ENCODE data around the gene NTM.

NTM gene

DNA sequence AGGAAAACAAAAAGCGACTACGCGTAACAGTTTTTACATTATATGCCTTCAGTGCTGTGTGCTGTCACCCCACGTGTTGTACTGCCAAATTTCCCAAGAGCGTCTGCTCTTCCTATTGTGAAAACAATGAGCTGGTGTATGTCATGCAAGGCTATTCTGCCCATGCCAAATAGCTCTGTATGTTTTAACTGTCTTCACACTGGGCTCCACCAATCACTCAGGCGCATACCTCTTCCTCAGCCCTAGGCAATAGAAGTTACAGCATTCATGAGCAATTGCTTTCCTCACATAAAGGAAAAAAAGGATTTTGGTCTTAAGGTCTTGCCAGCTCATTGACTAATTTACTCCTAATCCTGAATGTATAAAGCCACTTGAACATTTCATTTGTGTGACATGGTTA, 606.8 kb downstream of the NTM start:
- no peak for DNase-seq

- DNase-seq = no peak
Measured at GRCh38 chr11:131977854-131978253, 607.4 kb downstream of the NTM start.

DNA sequence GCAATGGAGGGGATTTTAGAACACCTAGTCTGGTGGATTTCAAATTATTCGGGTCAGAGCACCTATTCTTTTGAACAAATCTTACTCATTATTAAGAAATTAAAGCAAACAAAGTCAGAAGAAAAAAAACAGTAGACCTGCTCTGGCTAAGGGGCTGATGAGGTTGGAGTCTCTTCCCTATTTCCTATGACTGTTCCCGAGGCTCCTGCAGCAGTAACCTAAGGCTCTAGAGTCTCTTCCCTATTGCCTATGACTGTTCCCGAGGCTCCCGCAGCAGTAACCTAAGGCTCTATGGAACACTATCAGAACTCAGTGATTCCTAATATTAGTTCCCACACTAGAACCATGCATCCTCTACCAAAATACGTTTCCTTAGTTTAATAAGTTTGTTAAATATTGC, 607.9 kb downstream of the NTM start:
- no peak for DNase-seq

- no peak for DNase-seq
Measured at GRCh38 chr11:131979364-131979763, 608.9 kb downstream of the NTM start.

- no peak for DNase-seq
Measured at GRCh38 chr11:131980199-131980598, 609.8 kb downstream of the NTM start.

- DNase-seq = no peak
Measured at GRCh38 chr11:131980888-131981668, 610.7 kb downstream of the NTM start.

DNA sequence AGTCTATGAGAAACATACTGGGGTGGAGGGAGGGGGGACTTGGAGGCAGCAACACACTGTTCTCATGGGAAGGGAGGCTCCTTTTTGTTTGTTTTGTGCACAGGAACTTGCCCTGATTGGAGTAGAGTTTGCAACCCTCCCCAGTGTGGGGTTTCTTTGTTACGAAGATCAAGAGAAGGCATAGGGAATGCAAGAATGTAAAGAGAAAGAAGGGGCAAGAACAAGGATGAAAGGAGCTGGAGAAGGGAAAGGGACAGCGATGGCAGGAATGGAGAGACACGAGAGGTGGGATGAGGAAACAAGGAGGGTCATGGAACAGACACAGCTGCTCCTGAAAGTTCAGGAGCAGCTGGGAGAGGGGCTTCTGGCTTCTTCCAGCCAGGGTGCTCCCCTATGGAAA, 611.7 kb downstream of the NTM start:
- no peak for DNase-seq

DNA sequence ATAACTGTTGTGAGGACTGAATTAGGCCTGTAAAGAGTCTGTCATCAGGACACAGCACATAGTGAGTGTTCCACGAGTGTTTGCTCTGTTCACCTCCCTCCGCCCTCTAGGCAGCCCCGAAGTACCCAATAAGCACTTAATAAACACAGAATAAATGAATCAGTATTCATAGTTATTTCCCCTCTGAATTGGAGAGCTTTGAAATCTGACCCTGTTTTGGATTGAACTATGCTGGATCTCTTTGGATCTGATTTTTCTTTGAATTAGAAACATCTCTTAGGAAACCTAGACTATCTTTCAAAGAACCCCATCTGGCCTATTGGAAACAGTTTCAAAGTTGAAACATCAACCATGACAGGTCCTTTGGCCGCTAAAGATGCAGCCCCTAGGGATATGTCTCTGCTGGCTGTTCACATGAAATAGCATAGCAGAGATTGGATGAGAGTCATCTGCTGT, 615.5 kb downstream of the NTM start:
- DNase-seq = no peak

DNA sequence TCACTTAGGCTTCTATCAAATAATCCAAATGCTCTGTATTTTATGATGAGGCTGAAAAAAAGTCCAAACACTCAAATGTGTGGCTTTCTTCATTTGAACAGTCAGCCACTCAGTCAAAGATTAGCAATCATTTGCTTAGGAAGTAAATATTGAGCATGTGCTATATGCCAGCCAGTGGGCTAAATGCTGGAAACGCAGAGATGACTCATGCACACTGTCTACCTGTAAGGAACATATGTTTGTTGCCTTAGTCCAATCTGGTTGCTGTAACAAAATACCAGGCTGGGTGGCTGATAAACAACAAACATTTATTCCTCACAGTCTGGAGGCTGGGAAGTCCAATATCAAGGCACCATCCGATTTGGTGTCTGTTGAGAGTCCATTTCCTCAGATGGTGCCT, 617.3 kb downstream of the NTM start:
- DNase-seq = no peak

DNA sequence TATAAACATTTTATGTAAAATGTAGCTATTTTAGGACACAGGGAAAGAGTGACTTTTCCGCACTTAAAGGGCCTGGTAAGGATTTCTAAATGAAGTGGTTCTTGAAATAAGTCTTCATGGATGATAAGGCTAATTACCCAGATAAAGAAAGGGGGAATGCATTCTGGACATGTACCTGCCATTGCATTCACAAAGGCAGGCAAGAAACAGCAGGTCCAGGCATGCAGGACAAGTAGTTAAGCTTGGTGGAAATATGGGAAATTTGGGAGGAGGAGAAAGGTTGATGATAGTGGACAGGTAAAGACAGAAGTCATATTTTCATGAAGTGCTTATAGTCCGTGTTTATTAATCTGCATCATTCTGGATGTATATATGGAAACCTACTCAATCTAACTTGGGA, 621.2 kb downstream of the NTM start:
- no peak for DNase-seq

GRCh38 chr11:131993246-131993645, 622.8 kb downstream of the NTM start:
- DNase-seq = no peak

DNA sequence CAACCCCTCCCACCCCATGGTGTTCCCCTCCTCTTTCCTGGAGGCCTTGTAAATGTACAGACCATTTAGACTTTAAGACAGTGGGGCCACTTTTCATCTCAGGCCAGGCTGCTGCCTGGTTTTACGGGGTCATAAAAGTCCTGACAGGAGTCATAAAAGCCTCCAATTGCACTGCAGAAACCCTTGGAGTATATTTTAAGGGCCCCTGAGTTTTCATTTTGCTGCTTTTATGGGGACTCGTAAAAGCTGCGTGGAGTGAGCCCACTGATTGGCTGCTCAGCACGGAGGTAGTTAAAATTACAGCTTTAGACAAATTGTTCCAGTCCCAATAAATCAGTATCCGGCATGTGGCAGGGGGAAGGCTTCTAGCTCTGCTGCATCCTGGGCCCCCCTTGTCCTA, 627.6 kb downstream of the NTM start:
- DNase-seq = no peak

DNA sequence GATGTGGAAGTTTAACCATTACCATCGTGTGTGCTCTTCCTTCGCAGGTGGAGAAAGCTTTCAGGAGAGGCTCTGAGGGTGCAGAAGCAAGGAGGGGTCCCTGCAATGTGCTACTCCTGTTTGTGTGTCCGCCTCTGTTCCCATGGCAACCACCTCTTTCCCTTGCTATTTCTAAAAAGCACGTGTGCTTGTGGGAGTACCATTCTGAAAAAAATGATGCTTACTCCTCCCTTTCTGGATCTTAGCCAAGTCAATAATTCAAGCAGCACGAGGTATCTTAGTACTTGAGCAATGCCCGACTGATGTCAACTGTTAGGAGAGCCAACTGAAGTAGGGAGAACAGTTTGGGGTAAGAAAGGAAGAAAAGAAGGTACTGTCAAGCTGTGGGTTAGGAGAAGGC, 628.7 kb downstream of the NTM start:
- DNase-seq = peak in 2 of 4 experiments; percentile 3 to 9

- no peak for DNase-seq
Measured at GRCh38 chr11:131999955-132000354, 629.5 kb downstream of the NTM start.

DNA sequence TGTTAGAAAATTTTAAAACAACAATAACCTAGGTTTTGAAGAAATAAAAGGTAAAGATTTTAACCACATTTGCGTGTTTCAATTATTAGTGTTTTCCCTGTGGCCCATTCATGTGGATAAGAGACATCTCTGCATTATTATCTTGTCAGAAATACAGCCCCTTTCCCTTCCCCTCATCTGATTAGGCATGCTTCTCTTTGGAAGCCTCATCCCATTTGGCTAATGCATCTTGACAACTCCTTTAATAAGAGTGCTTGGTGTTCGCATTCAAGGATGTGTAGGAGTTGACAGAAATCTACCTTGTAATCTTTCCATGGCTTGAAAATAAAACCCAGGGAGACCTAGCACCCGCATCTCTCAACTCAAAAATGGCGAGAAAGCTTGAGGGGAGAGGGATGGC, 635.5 kb downstream of the NTM start:
- DNase-seq = no peak

DNA sequence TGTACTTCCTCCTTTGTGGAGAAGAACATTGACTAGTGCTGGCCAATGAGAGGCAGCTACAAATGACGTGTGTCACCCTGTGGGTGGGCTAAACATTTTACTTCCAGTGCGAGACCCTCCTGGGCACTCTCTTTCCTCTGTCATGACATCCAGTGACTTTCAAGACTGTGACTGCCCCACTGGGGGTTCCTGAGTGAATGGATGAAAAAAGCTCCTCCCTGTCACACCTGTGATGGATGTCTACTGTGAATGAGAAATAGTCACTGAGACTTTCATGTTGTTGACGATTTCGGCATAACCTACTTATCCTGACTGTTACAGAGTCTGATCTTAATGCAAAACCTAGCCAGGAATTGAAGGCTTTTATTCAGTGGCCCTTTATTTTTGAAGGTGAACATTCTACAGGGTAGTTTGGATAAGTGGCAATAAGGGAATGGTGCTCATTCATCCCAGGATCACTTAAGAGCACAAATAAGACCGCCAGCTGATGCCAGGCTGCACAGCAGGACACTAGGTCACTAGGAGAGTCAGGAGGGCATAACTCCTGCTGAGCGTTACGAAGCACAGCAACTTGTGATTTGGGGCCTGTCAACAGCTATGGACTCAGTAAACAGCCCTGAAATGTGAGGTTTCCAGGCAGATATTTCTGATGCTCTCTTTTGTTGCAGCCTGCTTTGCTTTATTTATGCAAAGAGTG, 636.6 kb downstream of the NTM start:
- no peak for DNase-seq

DNA sequence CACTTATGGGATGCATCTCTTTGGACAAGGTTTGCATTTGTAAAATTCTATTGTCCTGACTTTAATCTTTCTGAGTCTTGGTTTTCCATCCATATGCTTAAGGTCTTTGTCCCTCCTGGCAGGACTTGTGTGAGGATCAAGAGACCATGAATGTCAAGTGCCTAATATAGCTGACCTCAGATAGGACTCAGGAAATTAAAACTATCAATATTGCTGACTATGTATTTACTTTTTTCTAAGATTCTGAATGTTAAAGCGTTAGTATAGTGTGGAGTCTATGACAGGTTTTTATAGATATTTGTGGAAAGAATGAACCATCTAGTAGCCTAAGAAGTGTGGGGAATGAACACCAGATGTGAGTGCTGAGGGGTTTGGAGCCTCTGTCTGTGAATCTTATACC, 637.8 kb downstream of the NTM start:
- DNase-seq = no peak

DNA sequence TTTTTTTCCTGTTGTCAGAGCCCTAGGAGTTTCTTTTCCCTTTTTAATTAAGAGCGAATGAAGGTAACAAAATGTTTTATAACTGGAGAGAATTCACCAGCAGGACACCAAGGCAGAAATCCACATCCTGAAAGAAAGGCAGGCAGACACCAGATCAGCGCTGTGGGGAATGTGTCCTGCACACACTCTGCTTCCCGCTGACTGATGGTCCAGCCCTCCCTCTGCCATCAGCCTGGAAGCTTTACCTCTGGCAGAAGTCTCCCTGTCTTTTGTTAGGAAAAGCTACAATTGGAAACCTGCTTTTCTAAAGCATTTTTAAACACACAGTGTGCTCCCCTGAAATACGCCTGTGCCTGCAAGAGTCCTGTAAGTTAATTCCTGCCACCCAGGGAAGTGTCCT, 638.5 kb downstream of the NTM start:
- no peak for DNase-seq

DNA sequence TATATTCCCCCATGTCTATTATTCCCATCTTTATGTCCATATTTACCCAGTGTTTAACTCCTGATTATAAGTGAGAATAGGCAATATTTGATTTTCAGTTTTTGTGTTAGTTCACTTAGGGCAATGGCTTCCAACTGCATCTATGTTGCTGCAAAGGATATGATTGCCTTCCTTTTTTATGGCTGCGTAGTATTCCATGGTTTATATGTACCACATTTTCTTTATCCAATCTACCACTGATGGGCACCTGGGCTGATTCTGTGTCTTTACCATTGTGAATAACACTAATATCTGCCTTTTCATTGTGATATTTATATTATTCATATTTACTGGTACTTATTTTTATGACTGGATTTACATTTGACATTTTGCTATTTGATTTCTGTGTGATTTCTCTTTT, 649.6 kb downstream of the NTM start:
- DNase-seq = no peak

DNA sequence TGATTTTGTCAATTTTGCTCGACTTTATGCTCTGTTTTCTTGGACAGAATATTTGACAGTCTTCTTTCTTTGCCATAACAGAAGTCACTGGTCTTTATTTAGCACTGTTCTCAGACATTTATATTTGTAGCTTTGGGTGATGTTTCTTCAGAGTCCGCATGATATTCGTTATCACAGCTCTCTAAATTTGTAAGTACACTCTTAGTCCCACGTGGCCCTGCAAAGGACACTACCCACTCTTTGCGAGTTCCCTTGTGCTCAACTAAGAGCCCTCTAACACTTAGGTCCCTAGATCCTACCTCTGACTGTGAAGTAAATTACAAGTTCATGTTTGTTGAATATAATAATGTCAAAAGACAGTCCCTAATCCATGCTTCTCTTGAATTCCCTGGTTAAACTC, 651.9 kb downstream of the NTM start:
- no peak for DNase-seq

DNA sequence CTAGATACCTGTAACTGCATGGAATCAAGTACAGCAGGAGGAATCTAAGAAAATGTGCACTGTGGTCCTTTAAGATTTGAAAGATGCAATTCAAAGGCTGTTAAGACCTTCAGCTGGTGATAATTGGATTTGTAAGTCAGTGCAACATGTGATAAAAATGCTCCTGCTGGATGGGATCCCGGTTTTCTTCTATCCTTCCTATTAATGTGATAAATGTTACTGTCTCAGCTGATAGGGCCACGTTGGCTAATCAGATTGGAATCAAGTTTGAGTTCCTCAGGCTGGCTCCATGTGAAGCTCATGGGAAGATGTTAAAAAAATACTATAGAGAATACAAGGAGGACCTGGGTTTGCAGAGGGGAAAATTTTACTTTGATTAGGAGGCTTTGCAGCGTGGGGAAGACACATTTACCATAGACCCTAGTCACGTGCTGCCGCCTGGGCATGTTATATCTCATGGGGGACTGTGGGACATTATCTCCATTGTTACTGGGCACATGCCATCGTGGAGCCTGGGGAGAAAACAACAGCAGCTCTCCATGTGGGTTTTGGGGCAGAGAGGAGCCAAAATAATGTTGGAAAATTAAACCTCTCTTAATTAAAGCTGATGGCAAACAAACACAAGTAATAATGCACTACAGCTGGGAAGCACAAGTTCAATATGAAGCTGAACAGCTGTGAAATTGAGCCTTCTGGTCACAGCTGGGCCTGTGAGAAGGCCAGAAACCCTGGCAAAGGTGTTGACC, 652.5 kb downstream of the NTM start:
- DNase-seq = no peak

GRCh38 chr11:132024587-132025295, 654.3 kb downstream of the NTM start:
- no peak for DNase-seq

DNA sequence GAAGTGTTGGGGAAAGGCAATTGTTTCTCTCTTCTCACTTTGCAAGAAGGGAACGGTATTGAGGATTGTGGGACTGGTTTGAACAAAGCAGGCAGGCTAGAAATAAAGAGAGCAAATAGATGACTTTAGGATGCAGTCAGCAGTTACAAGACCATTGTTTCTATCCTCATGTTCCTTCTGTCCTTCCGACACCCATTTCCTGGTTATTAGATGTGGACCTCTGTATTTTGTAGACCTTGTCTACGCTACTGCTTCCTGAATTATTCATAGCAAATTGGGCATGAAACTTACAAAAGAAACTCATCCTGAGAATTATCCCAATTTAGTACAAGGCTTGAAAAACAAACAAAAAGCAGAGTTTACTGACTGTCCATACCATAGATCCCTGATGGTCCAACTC, 656.3 kb downstream of the NTM start:
- no peak for DNase-seq

Data from suppressor macrophage (primary cell).